VCaP (cell line): Measurements from ENCODE around the gene CLDN22.

Experiments
- H3K27ac ChIP-seq: fragments of 450-650 bp; 2 replicates; pipeline ENCODE4 v1.5.1; 2017
- TF ChIP-seq, protein P1 (sequence below): fragments of 450-650 bp; conservative IDR thresholded peaks from 2 replicates; pipeline ENCODE4 v1.5.1; 2017; ENCODE audit warnings: mild to moderate bottlenecking, moderate library complexity

Gene CLDN22

GRCh38 chr4:183345261-183345660, 25.2 kb upstream of the CLDN22 start:
- H3K27ac ChIP-seq, result no peak overlapping the region
- TF ChIP-seq, protein P1, sequence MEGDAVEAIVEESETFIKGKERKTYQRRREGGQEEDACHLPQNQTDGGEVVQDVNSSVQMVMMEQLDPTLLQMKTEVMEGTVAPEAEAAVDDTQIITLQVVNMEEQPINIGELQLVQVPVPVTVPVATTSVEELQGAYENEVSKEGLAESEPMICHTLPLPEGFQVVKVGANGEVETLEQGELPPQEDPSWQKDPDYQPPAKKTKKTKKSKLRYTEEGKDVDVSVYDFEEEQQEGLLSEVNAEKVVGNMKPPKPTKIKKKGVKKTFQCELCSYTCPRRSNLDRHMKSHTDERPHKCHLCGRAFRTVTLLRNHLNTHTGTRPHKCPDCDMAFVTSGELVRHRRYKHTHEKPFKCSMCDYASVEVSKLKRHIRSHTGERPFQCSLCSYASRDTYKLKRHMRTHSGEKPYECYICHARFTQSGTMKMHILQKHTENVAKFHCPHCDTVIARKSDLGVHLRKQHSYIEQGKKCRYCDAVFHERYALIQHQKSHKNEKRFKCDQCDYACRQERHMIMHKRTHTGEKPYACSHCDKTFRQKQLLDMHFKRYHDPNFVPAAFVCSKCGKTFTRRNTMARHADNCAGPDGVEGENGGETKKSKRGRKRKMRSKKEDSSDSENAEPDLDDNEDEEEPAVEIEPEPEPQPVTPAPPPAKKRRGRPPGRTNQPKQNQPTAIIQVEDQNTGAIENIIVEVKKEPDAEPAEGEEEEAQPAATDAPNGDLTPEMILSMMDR, result no peak

DNA sequence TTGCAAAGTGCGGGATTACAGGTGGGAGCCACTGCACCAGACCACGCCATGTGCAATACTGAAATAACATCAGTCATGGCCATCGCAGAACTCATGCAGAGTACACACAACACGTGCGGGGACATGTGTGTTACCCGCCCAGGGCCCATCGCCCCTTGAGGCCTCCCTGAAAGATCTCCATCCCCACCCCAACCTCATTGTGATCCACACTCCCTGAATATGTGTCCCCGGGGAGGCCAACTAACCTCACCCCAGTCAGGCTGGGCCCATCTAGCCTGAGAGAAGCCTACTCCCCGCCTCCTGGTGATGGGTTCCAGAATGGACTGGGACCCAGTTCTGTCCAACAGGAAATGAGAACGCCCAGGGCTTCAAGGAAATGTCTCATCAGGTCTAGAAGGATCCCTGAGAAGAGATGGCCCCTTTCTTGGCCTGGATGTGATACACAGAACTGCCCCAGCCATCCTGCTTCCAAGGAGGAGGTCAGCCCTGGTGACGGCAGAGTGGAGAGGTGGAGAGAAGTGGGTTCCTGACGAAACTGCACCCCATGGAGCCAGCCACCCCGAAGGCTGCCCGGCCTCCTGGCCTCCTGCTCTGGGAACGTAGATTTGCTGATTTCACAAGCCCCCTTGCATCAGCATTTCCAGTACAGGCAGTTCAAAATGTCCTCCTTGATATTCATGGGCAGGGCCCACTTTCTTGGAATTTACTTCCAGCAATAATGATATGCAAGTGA, 24.6 kb upstream of the CLDN22 start:
- TF ChIP-seq, protein P1, result no peak
- H3K27ac ChIP-seq, result no peak overlapping the region

- TF ChIP-seq, protein P1, result no peak
Observed at GRCh38 chr4:183343730-183344129, 23.7 kb upstream of the CLDN22 start.

DNA sequence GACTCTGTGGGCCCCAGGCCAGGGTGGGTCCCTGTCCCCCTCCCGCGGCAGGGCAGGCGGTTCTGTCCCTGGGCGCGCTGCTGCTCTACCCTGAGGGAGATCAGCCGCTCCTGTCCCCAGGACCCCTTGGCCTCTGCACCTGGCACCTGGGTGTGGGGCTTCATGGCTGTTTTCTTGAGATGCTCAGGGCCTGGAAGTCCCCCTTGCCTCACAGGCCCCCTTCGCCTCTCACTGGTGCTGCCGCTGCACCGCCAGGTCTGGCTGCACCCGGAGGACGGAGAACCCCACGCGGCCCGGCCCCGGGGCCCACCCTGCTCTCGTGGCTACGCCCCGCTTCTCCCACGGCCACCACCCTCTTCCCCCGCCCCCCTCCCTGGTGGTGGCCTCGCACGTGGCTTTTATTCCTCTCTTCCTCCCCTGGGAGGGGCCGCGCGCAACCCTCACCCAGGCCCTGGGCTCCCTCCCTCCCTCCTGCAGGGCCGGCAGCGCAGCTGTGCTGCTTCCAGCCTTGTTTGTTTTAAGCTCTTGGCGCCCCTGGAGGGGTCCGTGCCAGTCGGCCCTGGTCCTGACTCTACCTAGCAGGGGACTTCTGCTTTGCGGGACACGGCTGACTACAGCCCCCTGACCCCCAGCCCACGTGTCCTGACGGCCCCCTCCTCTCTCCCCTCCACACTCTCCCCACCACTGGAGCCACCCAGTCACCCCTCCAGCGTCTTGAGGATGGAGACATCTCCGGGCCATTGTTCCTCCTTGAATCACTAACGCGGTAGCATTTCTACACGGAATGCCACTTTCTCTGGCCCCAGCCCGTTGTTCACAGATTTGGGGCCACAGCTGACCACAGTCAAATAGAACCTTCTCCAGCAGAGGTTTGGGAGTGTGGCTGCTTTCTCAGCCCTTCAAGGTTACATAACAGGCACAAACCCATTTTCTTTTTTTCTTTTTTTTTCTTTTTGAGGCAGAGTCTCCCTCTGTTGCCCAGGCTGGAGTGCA, 22.8 kb upstream of the CLDN22 start:
- TF ChIP-seq, protein P1, result no peak
- H3K27ac ChIP-seq, result no peak overlapping the region

More at GRCh38 chr4:183343730-183344129, 23.7 kb upstream of the CLDN22 start:
- H3K27ac ChIP-seq, result no peak overlapping the region

GRCh38 chr4:183337833-183338232, 17.8 kb upstream of the CLDN22 start:
- TF ChIP-seq, protein P1, result no peak
- no peak overlapping the region for H3K27ac ChIP-seq

- no peak overlapping the region for H3K27ac ChIP-seq
- TF ChIP-seq, protein P1, result no peak
Observed at GRCh38 chr4:183337349-183337748, 17.3 kb upstream of the CLDN22 start.

DNA sequence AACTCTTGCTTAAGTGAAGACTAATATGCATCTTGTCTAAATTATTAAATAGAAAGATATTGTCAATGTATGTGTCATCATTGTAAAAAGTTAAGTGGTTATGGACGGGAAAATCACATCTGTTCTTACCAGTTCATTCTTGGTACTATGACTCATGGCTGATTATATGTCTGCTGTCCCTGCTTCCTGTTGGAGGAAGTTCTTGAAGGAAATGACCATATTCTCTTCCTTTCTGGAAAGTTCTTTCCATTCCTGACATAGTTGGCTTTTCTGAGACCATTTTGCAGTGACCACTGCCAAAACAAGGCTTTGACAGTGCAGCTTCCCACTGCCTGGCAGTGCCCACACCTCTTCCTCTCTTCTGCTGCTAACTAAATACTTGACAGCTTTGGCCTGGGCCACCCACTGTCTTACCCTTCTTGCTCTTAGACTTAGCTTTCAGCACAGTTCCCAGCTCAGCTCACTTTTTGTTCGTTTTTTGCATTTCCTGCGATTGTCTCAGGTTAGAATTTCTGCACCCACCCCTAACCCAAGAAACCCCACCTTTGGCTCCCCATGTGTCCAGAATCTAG, 15.4 kb upstream of the CLDN22 start:
- TF ChIP-seq, protein P1, result no peak
- H3K27ac ChIP-seq, result no peak overlapping the region
